Measurements from ENCODE around the gene OR4D5. TPM values are rescaled to one million over a fixed set of nuclear protein-coding genes. Genes with fewer than 3 reads are reported as not detected.

The OR4D5 gene
- total and polyA plus RNA-seq, 2 of the 8 experiments (the other 6 are each of a cell fraction or from before 2014, with no cell fraction given), result not detected

- 85% methylated on average over 3 of the region's 3 CpGs; no CpG with 5 or more reads in 1 of the 2 experiments for WGBS, 2 experiments (ENCODE audit: extremely low coverage in 1 of 2, insufficient coverage in 1 of 2, insufficient read length in 1 of 2, insufficient replicate concordance in 2 of 2, low coverage in 1 of 2, low lambda C conversion rate in 2 of 2, missing lambda C conversion rate in 1 of 2)
- Histone ChIP-seq H2BK15ac (ENCODE audit: low read length) (no peak within 1 kb of the TSS), H3K9me3 (ENCODE audit: insufficient read depth in 2 of 2, low read depth in 1 of 2, low read length in 1 of 2) (no peaks in the 10 kb centered on the region), H2BK5ac (ENCODE audit: low read depth, low read length) (no peak within 1 kb of the TSS), H4K8ac (ENCODE audit: extremely low read depth, insufficient read depth, low read length) (no peak within 1 kb of the TSS), H3K79me1 (ENCODE audit: low read depth, low read length) (no peaks in the 10 kb centered on the region), H2BK12ac (ENCODE audit: low read depth, low read length) (no peak within 1 kb of the TSS), H3K18ac (ENCODE audit: extremely low read depth, low read length) (no peak within 1 kb of the TSS), H3K14ac (ENCODE audit: insufficient read length) (no peak within 1 kb of the TSS), H2BK120ac (replicated peaks; ENCODE audit: low read depth, low read length) (no peak within 1 kb of the TSS), H3K4ac (replicated peaks; ENCODE audit: insufficient read length, low read depth, low read length) (no peak within 1 kb of the TSS), H3K4me2 (ENCODE audit: insufficient read depth in 1 of 2, low read depth in 2 of 2, low read length in 2 of 2) (no peak within 1 kb of the TSS), H3K23me2 (ENCODE audit: low read depth, low read length) (no peaks in the 10 kb centered on the region), H3K36me3 (ENCODE audit: control insufficient read depth in 2 of 4, insufficient read depth in 4 of 4, low read length in 3 of 4) (no peaks in the 10 kb centered on the region), H2AK5ac (ENCODE audit: low read depth, low read length) (no peak within 1 kb of the TSS), H3K27ac (ENCODE audit: low read depth, low read length) (no peak within 1 kb of the TSS), H4K5ac (ENCODE audit: insufficient read length, low read depth, low read length) (no peak within 1 kb of the TSS), H3K23ac (ENCODE audit: insufficient read length) (no peak within 1 kb of the TSS), H3K56ac (replicated peaks; ENCODE audit: insufficient read length, low read depth, low read length) (no peak within 1 kb of the TSS), H3K4me3 (ENCODE audit: extremely low read depth in 1 of 4, insufficient read depth in 2 of 4, low read depth in 3 of 4, low read length in 4 of 4) (no peak within 1 kb of the TSS), H3K27me3 (replicated peaks in 1 of 4; ENCODE audit: control insufficient read depth in 3 of 4, extremely low read depth in 1 of 4, insufficient read depth in 3 of 4, low read length in 3 of 4) (no peaks in the 10 kb centered on the region), H2BK20ac (ENCODE audit: low read length) (no peak within 1 kb of the TSS), H3K4me1 (replicated peaks in 1 of 4; ENCODE audit: control insufficient read depth in 3 of 4, insufficient read depth in 4 of 4, low read length in 3 of 4) (no peaks in the 10 kb centered on the region), H3K9ac (replicated peaks in 1 of 4; ENCODE audit: extremely low read depth in 1 of 4, low read depth in 3 of 4, low read length in 3 of 4) (no peak within 1 kb of the TSS), H4K91ac (replicated peaks; ENCODE audit: insufficient read length, low read length) (no peak within 1 kb of the TSS), H3K79me2 (ENCODE audit: control insufficient read depth in 1 of 2, insufficient read depth in 2 of 2, low read length in 2 of 2) (no peaks in the 10 kb centered on the region), H2AFZ (ENCODE audit: low read length) (no peak within 1 kb of the TSS), H4K20me1 (replicated peaks in 1 of 2; ENCODE audit: control insufficient read depth in 1 of 2, insufficient read depth in 2 of 2, low read length in 2 of 2) (no peaks in the 10 kb centered on the region)
- TF ChIP-seq CBX5 (IDR thresholded peaks at IDR 0.05; ENCODE audit: low read depth, low read length), result no peak
- TF ChIP-seq EZH2 (IDR thresholded peaks at IDR 0.05; ENCODE audit: low read depth, low read length, severe bottlenecking), result no peak
- ChIA-PET CTCF (ENCODE audit: partially characterized antibody) (interaction anchor here (1.8 kb wide), 1 partner anchor 12 kb away, joined by 7 read pairs; no protein-coding TSS in a partner anchor), POLR2A (ENCODE audit: partially characterized antibody) (no interaction called here)
- FAIRE-seq (no peak), DNase-seq (ENCODE audit: low read depth in 1 of 2, low spot score in 2 of 2) (no peak)
These were observed 4.3 kb downstream of the OR4D5 start, which contains the start of gene OR6T1 for GRCh38 chr11:123943738-123944137. Gene OR6T1 (minus strand): TSS chr11:123943838. CDS start chr11:123943838, 0 bp downstream.
